HAP-1 (cell line): ENCODE results near the gene R3HDM4.
A peak's percentile ranks its signal among the peaks of the same experiment; 100 is the strongest.
"Not testable (repeated sequence)": the region's sequence is repeated elsewhere in the genome, so short reads cannot be mapped to it uniquely, and the experiment has no call there.

Source experiments
- DNase-seq, 2 experiments: peaks; one replicate each; pipeline ENCODE4 v3.0.0-alpha.2; 2016 to 2020; ENCODE audit warnings: low spot score in 2 of 2
- H3K27me3 ChIP-seq: fragments of 250-450 bp; sonication (Bioruptor Pico); 2 replicates; pipeline ENCODE4 v1.5.1; 2020; ENCODE audit warnings: low read depth, mild to moderate bottlenecking, moderate library complexity
- H3K36me3 ChIP-seq: fragments of 250-450 bp; sonication (Bioruptor Pico); replicated peaks from 2 replicates; pipeline ENCODE4 v1.5.1; 2020; ENCODE audit warnings: mild to moderate bottlenecking
- H3K4me1 ChIP-seq: fragments of 250-450 bp; sonication (Bioruptor Pico); 2 replicates; pipeline ENCODE4 v1.5.1; 2020; ENCODE audit warnings: mild to moderate bottlenecking
- H3K4me3 ChIP-seq: fragments of 250-450 bp; sonication (Bioruptor Pico); 2 replicates; pipeline ENCODE4 v1.5.1; 2020; ENCODE audit warnings: mild to moderate bottlenecking, moderate library complexity
- H3K9me3 ChIP-seq: fragments of 250-450 bp; sonication (Bioruptor Pico); 2 replicates; pipeline ENCODE4 v1.5.1; 2020; ENCODE audit warnings: mild to moderate bottlenecking, moderate library complexity
- in situ Hi-C: fragments of 300-500 bp; cut with MboI; formaldehyde crosslinking; loops from 3 replicates; pipeline ENCODE4 v1.14.3; 2020; ENCODE audit warnings: low sequenced_read_pairs, inconsistent platforms, mixed read lengths

R3HDM4 gene

GRCh38 chr19:913080-913748 is at the start of gene R3HDM4:
R3HDM4 (minus strand) TSS chr19:913219; CDS start chr19:913157, 62 bp downstream.
- peaks cover 13% of the 10 kb centered on the region for H3K4me1 ChIP-seq
- peak; percentile 59 to 85 for DNase-seq
- in situ Hi-C loops = no loop called here
- H3K27me3 ChIP-seq = no peaks in the 10 kb centered on the region
- H3K4me3 ChIP-seq = peak within 1 kb of the TSS; percentile 76
- peaks cover 6% of the 10 kb centered on the region for H3K36me3 ChIP-seq
- H3K9me3 ChIP-seq = no peaks in the 10 kb centered on the region

- no peaks in the 10 kb centered on the region for H3K4me1 ChIP-seq
- H3K27me3 ChIP-seq = no peaks in the 10 kb centered on the region
- no peak for DNase-seq
- H3K9me3 ChIP-seq = no peaks in the 10 kb centered on the region
- in situ Hi-C loops = no loop called here
- peaks cover 28% of the 10 kb centered on the region for H3K36me3 ChIP-seq
- H3K4me3 ChIP-seq = no peak overlapping the region
Observed at GRCh38 chr19:961866-962620, 49.0 kb upstream of the R3HDM4 start.

GRCh38 chr19:960601-960938 is 47.6 kb upstream of the R3HDM4 start:
- Histone ChIP-seq H3K4me3 (no peak overlapping the region), H3K9me3 (no peaks in the 10 kb centered on the region), H3K36me3 (peaks cover 21% of the 10 kb centered on the region), H3K4me1 (no peaks in the 10 kb centered on the region), H3K27me3 (no peaks in the 10 kb centered on the region)
- in situ Hi-C loops = no loop called here
- no peak for DNase-seq

GRCh38 chr19:960020-960419 is 47.0 kb upstream of the R3HDM4 start:
- in situ Hi-C loops = no loop called here
- H3K9me3 ChIP-seq = no peaks in the 10 kb centered on the region
- no peak for DNase-seq
- H3K4me1 ChIP-seq = no peaks in the 10 kb centered on the region
- no peaks in the 10 kb centered on the region for H3K27me3 ChIP-seq
- H3K4me3 ChIP-seq = no peak overlapping the region
- H3K36me3 ChIP-seq = peaks cover 15% of the 10 kb centered on the region

- H3K27me3 ChIP-seq = no peaks in the 10 kb centered on the region
- H3K4me1 ChIP-seq = no peaks in the 10 kb centered on the region
- H3K4me3 ChIP-seq = no peak overlapping the region
- DNase-seq = no peak
- peaks cover 7% of the 10 kb centered on the region; the same call in 1 of the 2 replicates for H3K36me3 ChIP-seq
- in situ Hi-C loops = no loop called here
- H3K9me3 ChIP-seq = no peaks in the 10 kb centered on the region
Observed at GRCh38 chr19:958967-959855, 46.2 kb upstream of the R3HDM4 start.

- in situ Hi-C loops, H3K27me3 ChIP-seq, H3K36me3 ChIP-seq, DNase-seq, H3K9me3 ChIP-seq, H3K4me1 ChIP-seq, H3K4me3 ChIP-seq: not testable (repeated sequence)
Observed at GRCh38 chr19:957578-957977, 44.6 kb upstream of the R3HDM4 start.

GRCh38 chr19:956766-957440 is 43.9 kb upstream of the R3HDM4 start:
- H3K27me3 ChIP-seq = no peaks in the 10 kb centered on the region
- in situ Hi-C loops = no loop called here
- no peak overlapping the region for H3K4me3 ChIP-seq
- DNase-seq = no peak
- peaks cover 1% of the 10 kb centered on the region; the same call in 1 of the 2 replicates for H3K36me3 ChIP-seq
- H3K9me3 ChIP-seq = no peaks in the 10 kb centered on the region
- no peaks in the 10 kb centered on the region for H3K4me1 ChIP-seq

- H3K9me3 ChIP-seq = no peaks in the 10 kb centered on the region
- H3K27me3 ChIP-seq = no peaks in the 10 kb centered on the region
- H3K4me3 ChIP-seq = no peak overlapping the region
- no peak for DNase-seq
- H3K4me1 ChIP-seq = no peaks in the 10 kb centered on the region
- in situ Hi-C loops = no loop called here
- H3K36me3 ChIP-seq = no peaks in the 10 kb centered on the region; the same call in 1 of the 2 replicates
Observed at GRCh38 chr19:955803-956765, 43.1 kb upstream of the R3HDM4 start.

GRCh38 chr19:954672-955494 is 41.9 kb upstream of the R3HDM4 start:
- H3K4me3 ChIP-seq = no peak overlapping the region
- no peaks in the 10 kb centered on the region for H3K9me3 ChIP-seq
- in situ Hi-C loops = no loop called here
- no peaks in the 10 kb centered on the region for H3K27me3 ChIP-seq
- H3K4me1 ChIP-seq = no peaks in the 10 kb centered on the region
- no peaks in the 10 kb centered on the region for H3K36me3 ChIP-seq
- no peak for DNase-seq

GRCh38 chr19:954272-954671 is 41.3 kb upstream of the R3HDM4 start:
- no peaks in the 10 kb centered on the region for H3K4me1 ChIP-seq
- in situ Hi-C loops = no loop called here
- no peaks in the 10 kb centered on the region for H3K9me3 ChIP-seq
- no peaks in the 10 kb centered on the region for H3K27me3 ChIP-seq
- no peak for DNase-seq
- no peak overlapping the region for H3K4me3 ChIP-seq
- no peaks in the 10 kb centered on the region for H3K36me3 ChIP-seq

GRCh38 chr19:953445-954271 is 40.6 kb upstream of the R3HDM4 start:
- no peaks in the 10 kb centered on the region for H3K9me3 ChIP-seq
- no peaks in the 10 kb centered on the region for H3K27me3 ChIP-seq
- no peak for DNase-seq
- in situ Hi-C loops = no loop called here
- H3K36me3 ChIP-seq = no peaks in the 10 kb centered on the region
- H3K4me1 ChIP-seq = no peaks in the 10 kb centered on the region
- no peak overlapping the region for H3K4me3 ChIP-seq
